GM23248 (cell line): ENCODE measurements around the gene MSH4. TPM values are rescaled to one million over a fixed set of nuclear protein-coding genes. Genes with fewer than 3 reads are reported as not detected.
"Not testable (repeated sequence)": the region's sequence is repeated elsewhere in the genome, so short reads cannot be mapped to it uniquely, and the experiment has no call there.

Experiments
- DNase-seq: peaks from one replicate; pipeline ENCODE4 v3.0.0-alpha.2; 2015
- H2AFZ ChIP-seq: fragments of 200-600 bp; sonication (generic); 2 replicates; pipeline ENCODE4 v1.6.1; 2016; ENCODE audit warnings: antibody characterized with exemption
- H3F3A ChIP-seq: fragments of 200-600 bp; sonication (generic); 2 replicates; pipeline ENCODE4 v1.6.1; 2016; ENCODE audit warnings: mild to moderate bottlenecking, antibody characterized with exemption, mixed run types; ENCODE audit not compliant: insufficient read depth
- H3K27ac ChIP-seq: fragments of 200-600 bp; sonication (generic); 2 replicates; pipeline ENCODE4 v1.5.1; 2016; ENCODE audit warnings: mild to moderate bottlenecking
- H3K27me3 ChIP-seq: fragments of 200-600 bp; sonication (generic); replicated peaks from 2 replicates; pipeline ENCODE4 v1.6.1; 2016; ENCODE audit warnings: mild to moderate bottlenecking; ENCODE audit not compliant: insufficient read depth
- H3K36me3 ChIP-seq: fragments of 200-600 bp; sonication (generic); 2 replicates; pipeline ENCODE4 v1.6.1; 2016; ENCODE audit warnings: low read depth, mild to moderate bottlenecking
- H3K4me1 ChIP-seq: fragments of 200-600 bp; sonication (generic); 2 replicates; pipeline ENCODE4 v1.6.1; 2016; ENCODE audit warnings: mild to moderate bottlenecking; ENCODE audit not compliant: insufficient read depth
- H3K4me2 ChIP-seq: fragments of 200-600 bp; sonication (generic); one replicate; pipeline ENCODE4 v1.6.1; 2016; ENCODE audit warnings: mild to moderate bottlenecking; ENCODE audit not compliant: unreplicated experiment
- H3K4me3 ChIP-seq: fragments of 200-600 bp; sonication (generic); 2 replicates; pipeline ENCODE4 v1.5.1; 2016; ENCODE audit warnings: mild to moderate bottlenecking
- H3K79me2 ChIP-seq: fragments of 200-600 bp; sonication (generic); 2 replicates; pipeline ENCODE4 v1.6.1; 2016; ENCODE audit warnings: mild to moderate bottlenecking; ENCODE audit not compliant: insufficient read depth
- H3K9ac ChIP-seq: fragments of 200-600 bp; sonication (generic); 2 replicates; pipeline ENCODE4 v1.6.1; 2016; ENCODE audit warnings: mild to moderate bottlenecking
- H3K9me2 ChIP-seq: fragments of 200-600 bp; sonication (generic); 2 replicates; pipeline ENCODE4 v1.6.1; 2016; ENCODE audit warnings: mixed run types, mild to moderate bottlenecking, moderate library complexity; ENCODE audit not compliant: insufficient read depth
- H3K9me3 ChIP-seq: fragments of 200-600 bp; sonication (generic); one replicate; pipeline ENCODE4 v1.6.1; 2017; ENCODE audit warnings: low read depth
- H4K20me1 ChIP-seq: fragments of 200-600 bp; sonication (generic); 2 replicates; pipeline ENCODE4 v1.6.0; 2016; ENCODE audit not compliant: insufficient read depth
- EZH2 ChIP-seq: fragments of 200-600 bp; sonication (generic); IDR thresholded peaks from 2 replicates; pipeline ENCODE4 v1.6.1; 2018; ENCODE audit warnings: antibody characterized with exemption, mild to moderate bottlenecking; ENCODE audit not compliant: insufficient read depth, poor library complexity, severe bottlenecking
- EZH2phosphoT487 ChIP-seq: fragments of 200-600 bp; sonication (generic); IDR thresholded peaks from 2 replicates; pipeline ENCODE4 v1.6.1; 2018; ENCODE audit warnings: antibody characterized with exemption, moderate library complexity, mild to moderate bottlenecking, low read depth; ENCODE audit not compliant: insufficient read depth
- WGBS, 2 experiments: methylation state at CpG; one replicate each; pipeline ENCODE4 v1.1.6; 2015 to 2017; ENCODE audit warnings: low lambda C conversion rate in 2 of 2, low coverage in 1 of 2; ENCODE audit errors: missing lambda C conversion rate in 2 of 2; 5-methylcytosine and 5-hydroxymethylcytosine counted together
- in situ Hi-C: fragments of 300-500 bp; cut with MboI; formaldehyde crosslinking; loops from 2 replicates; pipeline ENCODE4 v1.15.0; 2020
- polyA plus RNA-seq: library from polyadenylated mRNA; unstranded; fragments of >200 nt; fragmentation: Nextera tagmentation; extraction: Ambion mirVana; gene quantifications from 2 replicates; pipeline ENCODE4 v1.2.1, GENCODE V29; 2016
- total RNA-seq: library from RNA; depleted of rRNA; stranded (reverse); fragments of >200 nt; shearing (Covaris generic); gene quantifications from 2 replicates; pipeline ENCODE4 v1.2.3, GENCODE V29; 2014

The MSH4 gene
- total and polyA plus RNA-seq, 2 experiments from 2014 or later = 0.14 TPM; not detected in 1

DNA sequence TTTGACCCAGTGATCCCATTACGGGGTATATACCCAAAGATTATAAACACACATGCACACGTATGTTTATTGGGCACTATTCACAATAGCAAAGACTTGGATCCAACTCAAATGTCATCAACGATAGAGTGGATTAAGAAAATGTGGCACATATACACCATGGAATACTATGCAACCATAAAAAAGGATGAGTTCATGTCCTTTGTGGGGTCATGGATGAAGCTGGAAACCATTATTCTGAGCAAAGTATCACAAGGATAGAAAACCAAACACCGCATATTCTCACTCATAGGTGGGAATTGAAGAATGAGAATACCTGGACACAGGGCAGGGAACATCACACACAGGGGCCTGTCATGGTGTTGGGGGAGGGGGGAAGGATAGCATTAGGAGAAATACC lies 12.8 kb upstream of the MSH4 start:
- H4K20me1 ChIP-seq, H3K9me3 ChIP-seq, H3K4me1 ChIP-seq, H3K9me2 ChIP-seq, in situ Hi-C loops, H3K27ac ChIP-seq, H3K9ac ChIP-seq, H3K27me3 ChIP-seq, DNase-seq, H3K4me2 ChIP-seq, H2AFZ ChIP-seq, H3K4me3 ChIP-seq: not testable (repeated sequence)
- 91 to 93% methylated on average over 4 of the region's 4 CpGs for WGBS, 2 experiments
- Histone ChIP-seq H3K79me2 (peaks cover 29% of the 10 kb centered on the region), H3K36me3 (peaks cover 13% of the 10 kb centered on the region; the same call in 1 of the 2 replicates), H3F3A (peaks cover 27% of the 10 kb centered on the region)

- peaks cover 42% of the 10 kb centered on the region for H3F3A ChIP-seq
- in situ Hi-C loops = no loop called here
- H3K36me3 ChIP-seq = peaks cover 25% of the 10 kb centered on the region; the same call in 1 of the 2 replicates
- H3K27me3 ChIP-seq = no peaks in the 10 kb centered on the region
- WGBS, 2 experiments = 12 to 13% methylated on average over 9 of the region's 9 CpGs
- peaks cover 45% of the 10 kb centered on the region for H3K79me2 ChIP-seq
- peaks cover 13% of the 10 kb centered on the region for H4K20me1 ChIP-seq
- H3K9me3 ChIP-seq = no peaks in the 10 kb centered on the region
- H3K4me1 ChIP-seq = peaks cover 24% of the 10 kb centered on the region
- peak overlapping the region; percentile 97 for H2AFZ ChIP-seq
- H3K4me2 ChIP-seq = peak overlapping the region; percentile 88
- no peaks in the 10 kb centered on the region for H3K9me2 ChIP-seq
- peak overlapping the region; percentile 96 for H3K9ac ChIP-seq
- DNase-seq = no peak
- peak overlapping the region; percentile 70 for H3K27ac ChIP-seq
- peak overlapping the region; percentile 98 for H3K4me3 ChIP-seq
- TF ChIP-seq EZH2 = no peak
- no peak for TF ChIP-seq EZH2phosphoT487
Observed at GRCh38 chr1:75785320-75785982, 11.2 kb upstream of the MSH4 start.

GRCh38 chr1:75785983-75786853 lies 10.5 kb upstream of the MSH4 start, which contains the start of gene RABGGTB:
TSS of gene RABGGTB (plus strand) at chr1:75786256. CDS start at chr1:75786272, 16 bp downstream.
- peak within 1 kb of the TSS; percentile 88 for H3K4me2 ChIP-seq
- TF ChIP-seq EZH2phosphoT487 (no peak), EZH2 (no peak)
- peaks cover 52% of the 10 kb centered on the region for H3K79me2 ChIP-seq
- H3K9ac ChIP-seq = peak within 1 kb of the TSS; percentile 96
- H2AFZ ChIP-seq = peak within 1 kb of the TSS; percentile 97
- peaks cover 50% of the 10 kb centered on the region for H3F3A ChIP-seq
- H3K4me1 ChIP-seq = peaks cover 32% of the 10 kb centered on the region
- 0 to 1% methylated on average over 28 of the region's 28 CpGs for WGBS, 2 experiments
- peaks cover 33% of the 10 kb centered on the region for H3K36me3 ChIP-seq
- H3K27ac ChIP-seq = peak within 1 kb of the TSS; percentile 70
- peaks cover 19% of the 10 kb centered on the region for H4K20me1 ChIP-seq
- H3K9me2 ChIP-seq = no peaks in the 10 kb centered on the region
- in situ Hi-C loops = no loop called here
- no peaks in the 10 kb centered on the region for H3K9me3 ChIP-seq
- DNase-seq = peak; percentile 98
- H3K4me3 ChIP-seq = peak within 1 kb of the TSS; percentile 98
- H3K27me3 ChIP-seq = no peaks in the 10 kb centered on the region

DNA sequence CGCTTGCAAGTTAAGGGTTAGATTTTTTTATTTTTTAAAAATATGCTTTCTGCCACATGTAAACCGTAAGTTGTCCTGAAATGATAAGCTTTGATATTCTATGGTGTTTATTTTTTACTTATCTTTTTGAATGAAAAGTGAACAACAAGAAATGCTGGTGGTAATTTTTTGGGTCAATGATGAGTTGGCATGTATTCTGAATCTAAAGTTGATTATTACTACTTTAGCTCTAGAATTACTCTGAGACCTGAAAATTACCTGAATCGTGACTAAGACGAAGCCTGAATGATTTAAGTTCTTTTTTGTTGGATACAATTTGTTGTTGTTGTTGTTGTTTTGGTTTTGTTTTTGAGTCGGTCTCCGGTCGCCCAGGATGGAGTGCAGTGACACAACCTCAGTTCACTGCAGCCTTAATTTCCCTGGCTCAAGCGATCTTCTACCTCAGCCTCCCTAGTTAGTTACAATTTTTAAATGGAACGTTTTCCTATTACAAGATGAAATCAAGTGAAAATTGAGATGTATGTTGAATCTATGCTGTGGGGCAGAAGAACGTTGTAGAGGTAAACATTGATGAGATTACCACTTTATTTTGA lies 9.7 kb upstream of the MSH4 start:
- Histone ChIP-seq H4K20me1 (peaks cover 27% of the 10 kb centered on the region), H3K4me1 (peaks cover 32% of the 10 kb centered on the region), H3K4me3 (peak overlapping the region; percentile 98), H3K27ac (peak overlapping the region; percentile 70), H2AFZ (no peak overlapping the region; the same call in 1 of the 2 replicates), H3F3A (peaks cover 58% of the 10 kb centered on the region), H3K4me2 (peak overlapping the region; percentile 88), H3K9ac (peak overlapping the region; percentile 96), H3K36me3 (peaks cover 41% of the 10 kb centered on the region), H3K79me2 (peaks cover 60% of the 10 kb centered on the region), H3K9me3 (no peaks in the 10 kb centered on the region), H3K9me2 (no peaks in the 10 kb centered on the region), H3K27me3 (no peaks in the 10 kb centered on the region)
- in situ Hi-C loops = no loop called here
- TF ChIP-seq EZH2phosphoT487 (no peak), EZH2 (no peak)
- WGBS, 2 experiments = 1 to 2% methylated on average over 10 of the region's 10 CpGs
- peak; percentile 36 for DNase-seq
